HepG2 (cell line): Measurements from ENCODE around the gene PDCD2L. TPM values are rescaled to one million over a fixed set of nuclear protein-coding genes. Genes with fewer than 3 reads are reported as not detected.

Experiments used
- AGO1 ChIP-seq: fragments of 200-400 bp; formaldehyde crosslinking; IDR thresholded peaks from 2 replicates; pipeline ENCODE4 v1.6.1; 2017; ENCODE audit warnings: mild to moderate bottlenecking, low read depth, low read length, moderate library complexity; ENCODE audit not compliant: poor library complexity, severe bottlenecking
- ATM ChIP-seq: fragments of 450-650 bp; IDR thresholded peaks from 2 replicates; pipeline ENCODE4 v1.7.1; 2017; ENCODE audit warnings: mild to moderate bottlenecking, borderline replicate concordance
- DNMT3B ChIP-seq: conservative IDR thresholded peaks from 2 replicates; pipeline ENCODE4 v1.6.1; 2016; ENCODE audit warnings: missing biosample characterization, control low read depth
- FOSL2 ChIP-seq: sonication (generic); formaldehyde crosslinking; IDR thresholded peaks from 2 replicates; pipeline ENCODE4 v1.4.0; 2020; ENCODE audit warnings: missing genetic modification reagents
- HDAC2 ChIP-seq: sonication (generic); formaldehyde crosslinking; IDR thresholded peaks from 2 replicates; pipeline ENCODE4 v1.4.0; 2020; ENCODE audit warnings: missing genetic modification reagents
- HNF4A ChIP-seq: sonication (generic); formaldehyde crosslinking; IDR thresholded peaks from 2 replicates; pipeline ENCODE4 v1.4.0; 2020; ENCODE audit warnings: missing genetic modification reagents
- KLF16 ChIP-seq, 2 experiments: sonication (generic) in 1 of 2; formaldehyde crosslinking in 1 of 2; IDR thresholded peaks; 2 replicates each; pipeline versions ENCODE4 v1.6.1 to v1.8.0; 2016 to 2023; ENCODE audit warnings: missing genetic modification reagents in 2 of 2, missing compliant biosample characterization in 1 of 2
- KLF6 ChIP-seq: IDR thresholded peaks from 2 replicates; pipeline ENCODE4 v1.8.0; 2016; ENCODE audit warnings: missing biosample characterization, missing genetic modification reagents
- LBX2 ChIP-seq: sonication (generic); formaldehyde crosslinking; IDR thresholded peaks from 2 replicates; pipeline ENCODE4 v1.5.0; 2020; ENCODE audit warnings: missing genetic modification reagents, mild to moderate bottlenecking, borderline replicate concordance
- POLR2AphosphoS5 ChIP-seq: IDR thresholded peaks from 2 replicates; pipeline ENCODE4 v1.6.1; 2012; ENCODE audit warnings: low read depth, low read length
- REST ChIP-seq, 2 experiments: IDR thresholded peaks; 2 replicates each; pipeline ENCODE4 v1.6.1; 2011 to 2012; ENCODE audit warnings: low read length in 2 of 2, borderline replicate concordance in 1 of 2, low read depth in 1 of 2, mild to moderate bottlenecking in 1 of 2, moderate library complexity in 1 of 2
- TBX3 ChIP-seq: fragments of 450-650 bp; IDR thresholded peaks from 2 replicates; pipeline ENCODE4 v1.6.1; 2017; ENCODE audit warnings: antibody characterized with exemption, mild to moderate bottlenecking, inconsistent platforms, borderline replicate concordance
- THAP11 ChIP-seq: IDR thresholded peaks from 2 replicates; pipeline ENCODE4 v1.6.1; 2016; ENCODE audit warnings: missing biosample characterization, missing genetic modification reagents
- UBTF ChIP-seq: sonication (generic); formaldehyde crosslinking; IDR thresholded peaks from 2 replicates; pipeline ENCODE4 v1.4.0; 2020; ENCODE audit warnings: mild to moderate bottlenecking, missing genetic modification reagents
- ZNF329 ChIP-seq: sonication (generic); formaldehyde crosslinking; IDR thresholded peaks from 2 replicates; pipeline ENCODE4 v1.9.0; 2021; ENCODE audit warnings: low read depth, mild to moderate bottlenecking, missing genetic modification reagents
- ZNF34 ChIP-seq: sonication (generic); formaldehyde crosslinking; IDR thresholded peaks from 2 replicates; pipeline ENCODE4 v1.4.0; 2020; ENCODE audit warnings: mild to moderate bottlenecking, missing genetic modification reagents, borderline replicate concordance
- ZNF367 ChIP-seq: sonication (generic); formaldehyde crosslinking; IDR thresholded peaks from 2 replicates; pipeline ENCODE4 v1.4.0; 2020; ENCODE audit warnings: missing genetic modification reagents, borderline replicate concordance
- ZNF550 ChIP-seq: sonication (generic); formaldehyde crosslinking; IDR thresholded peaks from 2 replicates; pipeline ENCODE4 v1.4.0; 2020; ENCODE audit warnings: mild to moderate bottlenecking, missing genetic modification reagents, borderline replicate concordance
- ZNF777 ChIP-seq: sonication (generic); formaldehyde crosslinking; IDR thresholded peaks from 2 replicates; pipeline ENCODE4 v1.4.0; 2020; ENCODE audit warnings: missing genetic modification reagents
- ZNF878 ChIP-seq: sonication (generic); formaldehyde crosslinking; IDR thresholded peaks from 2 replicates; pipeline ENCODE4 v1.8.1; 2023; ENCODE audit warnings: mild to moderate bottlenecking, missing genetic modification reagents, moderate library complexity
- polyA plus RNA-seq, 8 experiments: library from polyadenylated mRNA; depleted of rRNA in 3 of 8; stranded (reverse) in 7 of 8; unstranded in 1 of 8; fragments of >200 nt; fragmentation: Illumina TruSeq in 4 of 8; extraction: Trizol in 4 of 8; gene quantifications; 2 replicates each; pipeline versions ENCODE4 v1.2.1 to v1.2.3, GENCODE V29; 2011 to 2016; ENCODE audit warnings: low read depth in 4 of 8, missing spikeins in 1 of 8, mixed read lengths in 1 of 8; ENCODE audit not compliant: insufficient read depth in 1 of 8
- total RNA-seq, 5 experiments: library from RNA; depleted of rRNA; stranded (reverse); fragments of >200 nt; fragmentation: Illumina TruSeq; extraction: Trizol; gene quantifications; 2 replicates each; pipeline ENCODE4 v1.2.3, GENCODE V29; 2016; ENCODE audit warnings: low read depth in 1 of 5
- TF ChIP-seq, protein P1 (sequence below): sonication (generic); formaldehyde crosslinking; IDR thresholded peaks from 2 replicates; pipeline ENCODE4 v1.9.0; 2021; ENCODE audit warnings: missing genetic modification reagents, borderline replicate concordance
- TF ChIP-seq, protein P2 (sequence below), 2 experiments: fragments of 450-650 bp in 1 of 2; sonication (generic) in 1 of 2; formaldehyde crosslinking; IDR thresholded peaks; 2 replicates each; pipeline versions ENCODE4 v1.5.0 to v1.8.0; 2020 to 2022; ENCODE audit warnings: mild to moderate bottlenecking in 1 of 2, missing genetic modification reagents in 1 of 2

The PDCD2L gene
- total and polyA plus RNA-seq, 2 of the 13 experiments (the other 11 are each of a cell fraction or from before 2014, with no cell fraction given): 29.3 to 35.2 TPM

DNA sequence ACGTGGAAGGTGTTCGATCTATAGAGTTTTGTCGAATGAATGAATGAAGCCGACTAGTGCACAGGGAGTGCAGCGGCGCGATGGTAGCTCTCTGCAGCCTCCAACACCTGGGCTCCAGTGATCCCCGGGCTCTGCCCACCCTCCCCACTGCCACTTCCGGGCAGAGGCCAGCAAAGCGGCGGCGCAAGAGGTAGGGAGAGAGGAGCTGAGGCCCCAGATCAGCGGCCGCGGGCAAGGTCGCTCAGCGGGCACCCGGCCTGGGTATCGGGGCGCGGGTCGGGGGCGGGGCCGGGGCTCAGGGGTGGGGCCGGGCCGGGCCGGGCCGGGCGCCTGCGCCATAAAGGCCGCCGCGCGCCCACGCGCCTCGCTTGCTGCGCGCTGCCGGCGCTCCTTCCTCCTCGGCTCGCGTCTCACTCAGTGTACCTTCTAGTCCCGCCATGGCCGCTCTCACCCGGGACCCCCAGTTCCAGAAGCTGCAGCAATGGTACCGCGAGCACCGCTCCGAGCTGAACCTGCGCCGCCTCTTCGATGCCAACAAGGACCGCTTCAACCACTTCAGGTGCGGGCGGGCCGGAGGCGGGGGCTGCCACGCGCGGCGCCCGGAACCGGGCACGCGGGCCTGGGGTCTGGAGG lies 39.3 kb upstream of the PDCD2L start, which contains the start of gene GPI (continued):
- TF ChIP-seq KLF6 (CRISPR knock-in tag) (peak; percentile 79), FOSL2 (CRISPR knock-in tag) (0 out of 2 replicates have a peak, but pooled peaks have one; percentile 20), ZNF329 (CRISPR knock-in tag) (no peak), AGO1 (no peak), ZNF34 (0 out of 2 replicates have a peak, but pooled peaks have one; percentile 7), HDAC2 (peak; percentile 56; the same call in 1 of the 2 replicates), POLR2AphosphoS5 (peak; percentile 91), ZNF777 (CRISPR knock-in tag) (no peak), LBX2 (CRISPR knock-in tag) (0 out of 2 replicates have a peak, but pooled peaks have one; percentile 11), REST (IDR thresholded peaks at IDR 0.05; ENCODE audit: borderline replicate concordance in 1 of 2, low read depth in 1 of 2, low read length in 2 of 2) (no peak), ZNF367 (CRISPR knock-in tag) (no peak), ZNF550 (CRISPR knock-in tag) (no peak), UBTF (CRISPR knock-in tag) (peak; percentile 32; the same call in 1 of the 2 replicates), HNF4A (CRISPR knock-in tag) (no peak), KLF16 (CRISPR knock-in tag; IDR thresholded peaks at IDR 0.05) (no peak), THAP11 (CRISPR knock-in tag) (peak; percentile 59), TBX3 (no peak), ATM (no peak), ZNF878 (CRISPR knock-in tag) (no peak), DNMT3B (CRISPR knock-in tag) (no peak)
- TF ChIP-seq, protein P1, sequence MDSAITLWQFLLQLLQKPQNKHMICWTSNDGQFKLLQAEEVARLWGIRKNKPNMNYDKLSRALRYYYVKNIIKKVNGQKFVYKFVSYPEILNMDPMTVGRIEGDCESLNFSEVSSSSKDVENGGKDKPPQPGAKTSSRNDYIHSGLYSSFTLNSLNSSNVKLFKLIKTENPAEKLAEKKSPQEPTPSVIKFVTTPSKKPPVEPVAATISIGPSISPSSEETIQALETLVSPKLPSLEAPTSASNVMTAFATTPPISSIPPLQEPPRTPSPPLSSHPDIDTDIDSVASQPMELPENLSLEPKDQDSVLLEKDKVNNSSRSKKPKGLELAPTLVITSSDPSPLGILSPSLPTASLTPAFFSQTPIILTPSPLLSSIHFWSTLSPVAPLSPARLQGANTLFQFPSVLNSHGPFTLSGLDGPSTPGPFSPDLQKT: no peak
- TF ChIP-seq, protein P2, sequence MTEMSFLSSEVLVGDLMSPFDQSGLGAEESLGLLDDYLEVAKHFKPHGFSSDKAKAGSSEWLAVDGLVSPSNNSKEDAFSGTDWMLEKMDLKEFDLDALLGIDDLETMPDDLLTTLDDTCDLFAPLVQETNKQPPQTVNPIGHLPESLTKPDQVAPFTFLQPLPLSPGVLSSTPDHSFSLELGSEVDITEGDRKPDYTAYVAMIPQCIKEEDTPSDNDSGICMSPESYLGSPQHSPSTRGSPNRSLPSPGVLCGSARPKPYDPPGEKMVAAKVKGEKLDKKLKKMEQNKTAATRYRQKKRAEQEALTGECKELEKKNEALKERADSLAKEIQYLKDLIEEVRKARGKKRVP (CRISPR knock-in tag; IDR thresholded peaks at IDR 0.05): no peak
